Activated T-helper 2 cell treated with anti-CD3 and anti-CD28 coated beads, Interferon-gamma antibody, Interleukin-2, Interleukin-4, amounts not matched to agents 10 μg/mL and 5 μg/mL and 100 μg/mL, durations not matched to agents 14 hours and 24 hours and 36 hours (primary cell): ENCODE results near the gene CPAMD8. TPM values are rescaled to one million over a fixed set of nuclear protein-coding genes. Genes with fewer than 3 reads are reported as not detected.
A peak's percentile ranks its signal among the peaks of the same experiment; 100 is the strongest.
"Not testable (repeated sequence)": the region's sequence is repeated elsewhere in the genome, so short reads cannot be mapped to it uniquely, and the experiment has no call there.

Source experiments
- DNase-seq: peaks from one replicate; pipeline ENCODE4 v3.0.0; 2021; ENCODE audit warnings: low spot score
- H3K27ac Mint-ChIP-seq: one replicate; pipeline ENCODE4 v1.8.0; 2021; ENCODE audit warnings: mixed read lengths
- H3K27me3 Mint-ChIP-seq: one replicate; pipeline ENCODE4 v1.8.0; 2021; ENCODE audit warnings: low read depth, mixed read lengths
- H3K36me3 Mint-ChIP-seq: one replicate; pipeline ENCODE4 v1.8.0; 2021; ENCODE audit warnings: low read depth, mixed read lengths
- H3K4me1 Mint-ChIP-seq: one replicate; pipeline ENCODE4 v1.8.0; 2021; ENCODE audit warnings: low read depth, mixed read lengths
- H3K4me3 Mint-ChIP-seq: one replicate; pipeline ENCODE4 v1.8.0; 2021; ENCODE audit warnings: low read depth, mild to moderate bottlenecking, moderate library complexity, mixed read lengths
- H3K9me3 Mint-ChIP-seq: one replicate; pipeline ENCODE4 v1.8.0; 2021; ENCODE audit warnings: mixed read lengths
- intact Hi-C: fragments of 100-400 bp; cut with micrococcal nuclease; formaldehyde crosslinking; loops from one replicate; pipeline ENCODE4 v1.15.1; 2023
- total RNA-seq: library from RNA; stranded (reverse); gene quantifications from 2 replicates; pipeline ENCODE4 v1.2.3, GENCODE V29; 2022

The CPAMD8 gene
- total RNA-seq, 1 donor from 2014 or later: 0.27 TPM

GRCh38 chr19:16874978-16875299 is 151.7 kb downstream of the CPAMD8 start:
- intact Hi-C loops, H3K27ac Mint-ChIP-seq: not testable (repeated sequence)

GRCh38 chr19:16874250-16874977 is 152.2 kb downstream of the CPAMD8 start:
- peaks cover 60% of the 10 kb centered on the region for H3K36me3 Mint-ChIP-seq
- no peaks in the 10 kb centered on the region for H3K27me3 Mint-ChIP-seq
- H3K4me1 Mint-ChIP-seq: peaks cover 4% of the 10 kb centered on the region
- DNase-seq: no peak
- no peaks in the 10 kb centered on the region for H3K9me3 Mint-ChIP-seq
- H3K27ac Mint-ChIP-seq: peak overlapping the region; percentile 0
- intact Hi-C loops: no loop called here
- no peak overlapping the region for H3K4me3 Mint-ChIP-seq

More at GRCh38 chr19:16874978-16875299, 151.7 kb downstream of the CPAMD8 start:
- not testable (repeated sequence) for DNase-seq, H3K27me3 Mint-ChIP-seq, H3K9me3 Mint-ChIP-seq, H3K4me3 Mint-ChIP-seq, H3K4me1 Mint-ChIP-seq
- H3K36me3 Mint-ChIP-seq: peaks cover 63% of the 10 kb centered on the region

- DNase-seq: no peak
- no peak overlapping the region for H3K4me3 Mint-ChIP-seq
- intact Hi-C loops: no loop called here
- peaks cover 53% of the 10 kb centered on the region for H3K36me3 Mint-ChIP-seq
- H3K4me1 Mint-ChIP-seq: peaks cover 4% of the 10 kb centered on the region
- H3K27me3 Mint-ChIP-seq: no peaks in the 10 kb centered on the region
- no peak overlapping the region for H3K27ac Mint-ChIP-seq
- H3K9me3 Mint-ChIP-seq: no peaks in the 10 kb centered on the region
Measured at GRCh38 chr19:16873594-16873993, 153.0 kb downstream of the CPAMD8 start.

- DNase-seq: no peak
- Mint-ChIP-seq H3K27me3 (no peaks in the 10 kb centered on the region), H3K36me3 (peaks cover 55% of the 10 kb centered on the region), H3K9me3 (no peaks in the 10 kb centered on the region), H3K4me3 (no peak overlapping the region), H3K27ac (no peak overlapping the region), H3K4me1 (peaks cover 4% of the 10 kb centered on the region)
- intact Hi-C loops: no loop called here
Measured at GRCh38 chr19:16872728-16873127, 153.9 kb downstream of the CPAMD8 start.

DNA sequence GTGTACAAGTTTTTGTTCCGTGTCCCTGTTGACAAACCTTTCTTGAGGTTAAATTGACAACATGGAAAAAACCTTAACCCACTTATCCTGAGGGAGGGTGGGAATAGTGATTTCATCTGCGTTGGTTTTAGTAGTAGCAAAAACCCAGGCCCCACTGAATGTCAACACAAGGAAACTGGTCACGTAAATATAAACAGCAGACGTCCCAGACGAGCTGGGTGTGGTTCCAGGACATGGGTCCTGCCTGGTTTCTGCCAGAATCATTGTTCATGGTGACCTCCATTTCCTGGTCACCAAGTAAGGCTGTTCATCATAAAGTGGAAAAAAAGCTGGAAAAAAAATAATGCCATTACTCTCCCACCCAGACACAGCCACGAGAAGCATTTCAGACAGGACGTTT is 154.7 kb downstream of the CPAMD8 start:
- intact Hi-C loops: no loop called here
- Mint-ChIP-seq H3K4me3 (no peak overlapping the region), H3K9me3 (no peaks in the 10 kb centered on the region), H3K4me1 (peaks cover 4% of the 10 kb centered on the region), H3K27me3 (no peaks in the 10 kb centered on the region), H3K36me3 (peaks cover 48% of the 10 kb centered on the region), H3K27ac (no peak overlapping the region)
- no peak for DNase-seq

DNA sequence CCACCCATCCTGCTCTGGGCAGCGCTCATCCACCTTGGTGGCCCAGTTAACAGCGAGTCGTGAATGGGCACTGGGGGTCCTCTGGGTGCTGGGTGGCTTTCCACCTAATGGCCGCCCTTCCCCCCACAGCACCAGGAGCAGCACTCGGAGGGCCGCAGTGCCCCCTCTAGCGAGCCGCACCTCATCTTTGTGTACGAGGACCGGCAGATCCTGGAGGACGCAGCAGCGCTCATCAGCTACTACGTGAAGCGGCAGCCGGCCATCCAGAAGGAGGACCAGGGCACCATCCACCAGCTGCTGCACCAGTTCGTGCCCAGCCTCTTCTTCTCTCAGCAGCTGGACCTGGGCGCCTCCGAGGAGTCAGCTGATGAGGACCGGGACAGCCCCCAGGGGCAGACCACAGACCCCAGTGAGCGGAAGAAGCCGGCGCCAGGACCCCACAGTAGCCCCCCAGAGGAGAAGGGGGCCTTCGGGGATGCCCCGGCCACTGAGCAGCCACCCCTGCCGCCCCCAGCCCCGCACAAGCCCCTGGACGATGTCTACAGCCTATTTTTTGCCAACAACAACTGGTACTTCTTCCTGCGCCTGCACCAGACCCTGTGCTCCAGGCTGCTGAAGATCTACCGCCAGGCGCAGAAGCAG is 157.2 kb downstream of the CPAMD8 start:
- no peaks in the 10 kb centered on the region for H3K4me1 Mint-ChIP-seq
- no peak for DNase-seq

GRCh38 chr19:16868423-16869130 is 158.0 kb downstream of the CPAMD8 start:
- Mint-ChIP-seq H3K27me3 (no peaks in the 10 kb centered on the region), H3K9me3 (no peaks in the 10 kb centered on the region), H3K27ac (no peak overlapping the region), H3K4me1 (no peaks in the 10 kb centered on the region), H3K4me3 (no peak overlapping the region), H3K36me3 (peaks cover 31% of the 10 kb centered on the region)
- no peak for DNase-seq
- intact Hi-C loops: no loop called here

More for the DNA sequence above, 157.2 kb downstream of the CPAMD8 start:
- no peaks in the 10 kb centered on the region for H3K27me3 Mint-ChIP-seq
- H3K4me3 Mint-ChIP-seq: no peak overlapping the region
- H3K36me3 Mint-ChIP-seq: peaks cover 40% of the 10 kb centered on the region
- H3K9me3 Mint-ChIP-seq: no peaks in the 10 kb centered on the region
- intact Hi-C loops: no loop called here
- no peak overlapping the region for H3K27ac Mint-ChIP-seq

DNA sequence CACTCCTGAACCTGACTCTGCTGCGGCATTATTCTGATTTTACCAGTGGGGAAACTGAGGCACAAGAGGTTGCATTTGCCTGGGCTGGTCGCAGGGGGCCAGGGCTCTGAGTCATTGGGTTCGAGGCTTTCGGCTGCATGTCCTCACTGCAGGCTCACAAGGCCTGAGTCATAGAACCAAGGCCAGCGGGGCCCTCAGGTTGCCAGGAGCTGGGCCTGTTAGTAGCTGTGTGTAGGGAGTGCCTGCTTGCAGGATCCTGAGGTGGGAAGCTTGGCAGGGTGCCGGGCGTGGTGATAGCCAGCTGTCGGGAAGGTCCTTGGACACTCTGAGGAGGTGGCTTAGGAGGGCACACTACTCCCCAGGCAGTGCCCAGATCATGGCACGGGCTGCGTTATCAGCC is 159.4 kb downstream of the CPAMD8 start:
- H3K9me3 Mint-ChIP-seq: no peaks in the 10 kb centered on the region
- H3K27me3 Mint-ChIP-seq: no peaks in the 10 kb centered on the region
- intact Hi-C loops: no loop called here
- peaks cover 4% of the 10 kb centered on the region for H3K4me1 Mint-ChIP-seq
- H3K4me3 Mint-ChIP-seq: no peak overlapping the region
- peaks cover 28% of the 10 kb centered on the region for H3K36me3 Mint-ChIP-seq
- H3K27ac Mint-ChIP-seq: no peak overlapping the region
- DNase-seq: no peak

GRCh38 chr19:16862826-16863415 is 163.7 kb downstream of the CPAMD8 start:
- Mint-ChIP-seq H3K9me3 (no peaks in the 10 kb centered on the region), H3K4me3 (no peak overlapping the region), H3K27me3 (no peaks in the 10 kb centered on the region), H3K27ac (no peak overlapping the region), H3K4me1 (peaks cover 5% of the 10 kb centered on the region), H3K36me3 (peaks cover 21% of the 10 kb centered on the region)
- DNase-seq: no peak
- intact Hi-C loops: no loop called here

DNA sequence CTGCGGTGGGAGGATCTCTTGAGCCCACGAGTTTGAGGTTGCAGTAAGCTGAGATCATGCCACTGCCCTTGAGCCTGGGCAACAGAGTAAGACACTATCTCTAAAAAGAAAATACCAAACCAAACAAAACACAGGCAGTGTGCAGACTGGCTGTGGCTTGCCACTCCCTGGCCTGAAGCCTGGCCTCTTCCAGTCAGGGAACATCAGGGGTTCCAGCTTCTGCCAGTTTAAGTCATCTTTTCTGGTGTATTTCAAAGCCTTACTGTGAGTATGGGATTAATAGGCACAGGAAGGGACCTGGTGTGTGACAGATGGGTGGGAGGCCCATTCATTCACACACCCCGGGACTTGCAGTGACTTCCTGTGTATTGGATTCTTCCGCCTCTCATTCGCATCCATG is 164.8 kb downstream of the CPAMD8 start:
- Mint-ChIP-seq H3K4me1 (peaks cover 5% of the 10 kb centered on the region), H3K4me3 (no peak overlapping the region), H3K36me3 (peaks cover 21% of the 10 kb centered on the region), H3K27ac (no peak overlapping the region), H3K27me3 (no peaks in the 10 kb centered on the region), H3K9me3 (no peaks in the 10 kb centered on the region)
- no peak for DNase-seq
- intact Hi-C loops: no loop called here

- H3K27me3 Mint-ChIP-seq: no peaks in the 10 kb centered on the region
- intact Hi-C loops: no loop called here
- no peak overlapping the region for H3K27ac Mint-ChIP-seq
- H3K36me3 Mint-ChIP-seq: peaks cover 16% of the 10 kb centered on the region
- peaks cover 5% of the 10 kb centered on the region for H3K4me1 Mint-ChIP-seq
- no peak for DNase-seq
- H3K4me3 Mint-ChIP-seq: no peak overlapping the region
- H3K9me3 Mint-ChIP-seq: no peaks in the 10 kb centered on the region
Measured at GRCh38 chr19:16861011-16861410, 165.6 kb downstream of the CPAMD8 start.

GRCh38 chr19:16860118-16860517 is 166.5 kb downstream of the CPAMD8 start:
- Mint-ChIP-seq H3K4me1 (peaks cover 5% of the 10 kb centered on the region), H3K27me3 (no peaks in the 10 kb centered on the region), H3K4me3 (no peak overlapping the region), H3K27ac (no peak overlapping the region), H3K9me3 (no peaks in the 10 kb centered on the region), H3K36me3 (peaks cover 13% of the 10 kb centered on the region)
- no peak for DNase-seq
- intact Hi-C loops: no loop called here

DNA sequence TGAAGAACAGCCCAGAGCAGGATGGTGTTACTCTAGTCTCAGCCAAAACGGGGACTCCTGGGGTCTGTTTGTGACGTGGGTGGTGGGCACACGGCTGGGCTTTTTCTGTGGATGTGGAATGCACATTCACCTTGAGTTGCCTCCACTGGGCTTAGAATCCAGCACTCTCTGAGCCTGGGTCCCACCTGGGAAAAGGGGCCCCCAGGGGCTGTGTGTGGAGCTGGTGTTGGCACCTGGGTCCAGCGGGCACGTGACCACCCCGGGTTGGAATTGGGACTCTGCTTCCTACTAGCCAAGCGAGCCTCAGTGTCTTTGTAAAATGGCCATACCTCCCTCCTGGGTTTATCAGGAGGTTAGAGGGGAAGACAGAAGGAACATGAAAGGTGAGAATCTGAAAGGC is 167.0 kb downstream of the CPAMD8 start:
- no peak for DNase-seq
- peaks cover 18% of the 10 kb centered on the region for H3K36me3 Mint-ChIP-seq
- no peaks in the 10 kb centered on the region for H3K27me3 Mint-ChIP-seq
- intact Hi-C loops: no loop called here
- no peaks in the 10 kb centered on the region for H3K9me3 Mint-ChIP-seq
- H3K27ac Mint-ChIP-seq: no peak overlapping the region
- no peak overlapping the region for H3K4me3 Mint-ChIP-seq
- peaks cover 5% of the 10 kb centered on the region for H3K4me1 Mint-ChIP-seq
